ENCODE data around the gene RPP25L.

DNA sequence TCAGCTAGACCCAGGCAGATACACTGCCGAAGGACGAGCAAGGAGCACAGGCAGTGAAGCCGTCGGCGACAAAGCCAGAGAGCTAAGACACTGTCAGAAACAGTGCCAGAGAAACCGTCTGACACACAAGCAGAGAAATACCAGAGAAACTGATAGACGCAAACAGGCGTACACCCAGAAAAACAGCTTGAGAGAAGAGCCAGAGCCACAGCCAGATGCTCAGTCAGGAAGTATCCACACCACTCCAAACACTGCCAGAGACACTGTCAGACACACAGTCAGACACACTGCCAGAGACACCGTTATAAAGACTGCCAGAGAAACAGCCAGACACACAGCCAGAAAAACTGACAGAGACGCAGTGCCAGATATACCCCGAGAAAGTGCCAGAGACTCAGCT lies 41.5 kb downstream of the RPP25L start:
- TF ChIP-seq, protein P1, sequence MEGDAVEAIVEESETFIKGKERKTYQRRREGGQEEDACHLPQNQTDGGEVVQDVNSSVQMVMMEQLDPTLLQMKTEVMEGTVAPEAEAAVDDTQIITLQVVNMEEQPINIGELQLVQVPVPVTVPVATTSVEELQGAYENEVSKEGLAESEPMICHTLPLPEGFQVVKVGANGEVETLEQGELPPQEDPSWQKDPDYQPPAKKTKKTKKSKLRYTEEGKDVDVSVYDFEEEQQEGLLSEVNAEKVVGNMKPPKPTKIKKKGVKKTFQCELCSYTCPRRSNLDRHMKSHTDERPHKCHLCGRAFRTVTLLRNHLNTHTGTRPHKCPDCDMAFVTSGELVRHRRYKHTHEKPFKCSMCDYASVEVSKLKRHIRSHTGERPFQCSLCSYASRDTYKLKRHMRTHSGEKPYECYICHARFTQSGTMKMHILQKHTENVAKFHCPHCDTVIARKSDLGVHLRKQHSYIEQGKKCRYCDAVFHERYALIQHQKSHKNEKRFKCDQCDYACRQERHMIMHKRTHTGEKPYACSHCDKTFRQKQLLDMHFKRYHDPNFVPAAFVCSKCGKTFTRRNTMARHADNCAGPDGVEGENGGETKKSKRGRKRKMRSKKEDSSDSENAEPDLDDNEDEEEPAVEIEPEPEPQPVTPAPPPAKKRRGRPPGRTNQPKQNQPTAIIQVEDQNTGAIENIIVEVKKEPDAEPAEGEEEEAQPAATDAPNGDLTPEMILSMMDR (IDR thresholded peaks at IDR 0.05), result no peak
- TF ChIP-seq POLR2AphosphoS5 (IDR thresholded peaks at IDR 0.05), result no peak
- TF ChIP-seq POLR2A (IDR thresholded peaks at IDR 0.05), result no peak
